Spleen (tissue), 11 donors: ENCODE measurements around the gene PCSK9. TPM values are rescaled to one million over a fixed set of nuclear protein-coding genes. Genes with fewer than 3 reads are reported as not detected.

Experiments used
- DNase-seq: peaks from one replicate; pipeline ENCODE4 v3.0.0-alpha.2; 2020
- H3K27ac ChIP-seq, 8 donors: fragments of 200-600 bp; sonication (generic) in 7 of 8; 1 replicate in 4 of 8; 2 replicates in 4 of 8; pipeline versions ENCODE4 v1.5.0 to v1.8.0; 2016 to 2021; ENCODE audit warnings: inconsistent platforms in 4 of 8, mild to moderate bottlenecking in 4 of 8, moderate library complexity in 1 of 8
- H3K27me3 ChIP-seq, 7 donors: fragments of 200-600 bp; sonication (generic) in 6 of 7; replicated peaks in 1 of 7; 1 replicate in 4 of 7; 2 replicates in 3 of 7; pipeline versions ENCODE4 v1.5.0 to v1.8.0; 2016 to 2021; ENCODE audit warnings: inconsistent platforms in 3 of 7, mild to moderate bottlenecking in 1 of 7
- H3K36me3 ChIP-seq, 6 donors: fragments of 200-600 bp; sonication (generic) in 5 of 6; 1 replicate in 4 of 6; 2 replicates in 2 of 6; pipeline versions ENCODE4 v1.5.0 to v1.8.0; 2016 to 2021; ENCODE audit warnings: inconsistent platforms in 2 of 6
- H3K4me1 ChIP-seq, 6 donors: fragments of 200-600 bp; sonication (generic) in 5 of 6; 1 replicate in 3 of 6; 2 replicates in 3 of 6; pipeline versions ENCODE4 v1.5.0 to v1.8.0; 2016 to 2021; ENCODE audit warnings: inconsistent platforms in 3 of 6
- H3K4me3 ChIP-seq, 8 donors: fragments of 200-600 bp; sonication (generic) in 7 of 8; 1 replicate in 4 of 8; 2 replicates in 4 of 8; pipeline versions ENCODE4 v1.5.0 to v1.8.0; 2016 to 2021; ENCODE audit warnings: inconsistent platforms in 4 of 8, mild to moderate bottlenecking in 4 of 8, moderate library complexity in 2 of 8
- H3K9me3 ChIP-seq, 8 donors: fragments of 200-600 bp; sonication (generic) in 7 of 8; 1 replicate in 4 of 8; 2 replicates in 4 of 8; pipeline versions ENCODE4 v1.5.0 to v1.8.0; 2016 to 2021; ENCODE audit warnings: inconsistent platforms in 4 of 8
- POLR2A ChIP-seq, 3 donors: fragments of 450-650 bp; IDR thresholded peaks; one replicate each; pipeline ENCODE4 v1.5.1; 2017; ENCODE audit warnings: antibody characterized with exemption in 3 of 3, mild to moderate bottlenecking in 1 of 3
- POLR2AphosphoS5 ChIP-seq, 3 donors: sonication (generic); formaldehyde crosslinking; IDR thresholded peaks; one replicate each; pipeline ENCODE4 v1.5.1; 2017; ENCODE audit warnings: antibody characterized with exemption in 3 of 3
- WGBS, 5 donors: extraction: QIAGEN DNeasy Blood & Tissue Kit in 3 of 5; methylation state at CpG; one replicate each; pipeline versions ENCODE4 v1.1.5 to v1.1.7; 2013 to 2018; 5-methylcytosine and 5-hydroxymethylcytosine counted together
- intact Hi-C: fragments of 100-400 bp; cut with DNase I; formaldehyde crosslinking; loops from one replicate; pipeline ENCODE4 v1.15.0; 2023; ENCODE audit warnings: low total_unique reads
- polyA plus RNA-seq, 3 donors: library from polyadenylated mRNA; stranded (reverse); fragments of 200-250 nt; gene quantifications; one replicate each; pipeline ENCODE4 v1.2.1, GENCODE V29; 2013
- total RNA-seq, 7 donors: library from RNA; depleted of rRNA in 3 of 7; stranded (reverse); fragments of >200 nt in 3 of 7; fragmentation: NEBNext Ultra II Directional in 4 of 7; extraction: Animal tissue kit (Norgen Biotek cat#: 25700) in 4 of 7; gene quantifications; one replicate each; pipeline versions ENCODE4 v1.1.0 to v1.2.1, GENCODE V29; 2016 to 2021
- TF ChIP-seq, protein P1 (sequence below), 11 experiments: fragments of 200-600 bp in 7 of 11; fragments of 450-650 bp in 4 of 11; sonication (generic) in 4 of 11; IDR thresholded peaks in 8 of 11; conservative IDR thresholded peaks in 3 of 11; 1 replicate in 7 of 11; 2 replicates in 4 of 11; pipeline versions ENCODE4 v1.4.0 to v1.8.0; 2016 to 2021; ENCODE audit warnings: antibody characterized with exemption in 11 of 11, inconsistent platforms in 4 of 11, mild to moderate bottlenecking in 1 of 11
- donor health status: healthy with polysubstance abuse.
- donor health status: DM: no; HTN: no; CAD: no; lungs with moderate emphysema.
- donor health status: DM: no; HTN: no; CAD: no.
- donor health status: Bipolar disorder and iron deficiency.
- donor health status: healthy.
- donor health status: DM: no; HTN: no; CAD: no.
- donor health status: DM: yes; HTN: yes; CAD: no.

The PCSK9 gene
- total and polyA plus RNA-seq, 10 donors = 0.03 to 0.85 (median 0.18) TPM; not detected in 3

DNA sequence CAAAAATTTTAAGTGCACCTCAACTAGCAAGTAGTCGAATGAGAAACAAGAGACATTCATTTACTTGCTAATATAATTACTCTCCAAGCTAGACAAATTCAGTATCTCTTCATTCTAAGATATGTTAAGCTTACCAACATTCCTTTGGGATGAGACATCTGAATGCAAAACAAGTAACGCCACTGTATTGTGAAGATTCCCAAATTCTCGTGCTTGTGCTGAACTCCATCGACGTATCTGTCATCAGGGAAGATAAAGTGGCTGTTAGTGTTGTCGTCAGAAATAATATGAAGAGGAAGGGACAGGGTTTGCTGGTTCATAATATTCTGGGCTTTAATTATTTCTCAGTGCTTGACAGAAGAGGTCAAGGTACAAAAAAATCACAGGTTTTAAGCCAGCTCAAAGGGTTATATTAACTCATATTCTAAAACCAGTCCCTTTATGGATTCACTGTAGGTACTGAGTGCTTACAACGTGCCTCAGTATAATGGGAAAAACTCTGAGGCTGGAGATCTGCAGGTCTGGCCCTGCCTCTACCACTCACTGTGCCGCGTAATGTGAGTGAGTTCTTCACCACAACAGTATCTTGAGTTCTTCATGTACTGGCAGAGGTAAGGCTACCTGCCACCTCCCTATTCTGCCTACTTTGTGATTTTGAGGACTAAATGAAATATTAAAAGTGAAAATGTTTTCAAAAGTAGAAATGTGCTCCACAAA is 42.0 kb downstream of the PCSK9 start:
- 94 to 97% (median 95%) methylated on average over 9 of the region's 9 CpGs for WGBS, 5 donors

DNA sequence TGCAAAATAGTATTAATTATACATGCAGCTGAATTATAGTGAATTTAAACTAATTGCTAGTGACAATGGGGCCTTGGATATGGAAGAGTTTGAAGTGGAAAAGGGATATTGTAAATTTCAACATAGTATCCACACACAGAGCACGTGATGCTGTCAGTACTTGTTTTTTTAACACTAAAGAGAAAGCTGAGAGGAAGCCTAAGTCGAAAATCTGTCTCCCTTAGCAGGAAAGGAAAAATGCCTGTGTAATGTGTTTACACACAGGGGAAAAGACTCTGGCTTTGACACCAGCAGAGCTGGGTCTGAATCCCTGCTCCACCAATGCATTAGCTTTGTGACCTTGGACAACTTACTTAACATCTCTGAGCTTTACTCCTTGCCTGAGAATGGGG is 42.6 kb downstream of the PCSK9 start:
- WGBS, 5 donors = 72 to 93% (median 83%) methylated on average over 2 of the region's 2 CpGs
- Histone ChIP-seq H3K36me3 (peaks cover 7 to 100% (median 96%) of the 10 kb centered on the region in 6 donors), H3K4me3 (no peak overlapping the region), H3K9me3 (no peaks in the 10 kb centered on the region), H3K27me3 (no peaks in the 10 kb centered on the region), H3K27ac (no peak overlapping the region), H3K4me1 (no peaks in the 10 kb centered on the region)
- DNase-seq = no peak
- TF ChIP-seq POLR2A (IDR thresholded peaks at IDR 0.05) (no peak), POLR2AphosphoS5 (IDR thresholded peaks at IDR 0.05) (no peak)
- TF ChIP-seq, protein P1, sequence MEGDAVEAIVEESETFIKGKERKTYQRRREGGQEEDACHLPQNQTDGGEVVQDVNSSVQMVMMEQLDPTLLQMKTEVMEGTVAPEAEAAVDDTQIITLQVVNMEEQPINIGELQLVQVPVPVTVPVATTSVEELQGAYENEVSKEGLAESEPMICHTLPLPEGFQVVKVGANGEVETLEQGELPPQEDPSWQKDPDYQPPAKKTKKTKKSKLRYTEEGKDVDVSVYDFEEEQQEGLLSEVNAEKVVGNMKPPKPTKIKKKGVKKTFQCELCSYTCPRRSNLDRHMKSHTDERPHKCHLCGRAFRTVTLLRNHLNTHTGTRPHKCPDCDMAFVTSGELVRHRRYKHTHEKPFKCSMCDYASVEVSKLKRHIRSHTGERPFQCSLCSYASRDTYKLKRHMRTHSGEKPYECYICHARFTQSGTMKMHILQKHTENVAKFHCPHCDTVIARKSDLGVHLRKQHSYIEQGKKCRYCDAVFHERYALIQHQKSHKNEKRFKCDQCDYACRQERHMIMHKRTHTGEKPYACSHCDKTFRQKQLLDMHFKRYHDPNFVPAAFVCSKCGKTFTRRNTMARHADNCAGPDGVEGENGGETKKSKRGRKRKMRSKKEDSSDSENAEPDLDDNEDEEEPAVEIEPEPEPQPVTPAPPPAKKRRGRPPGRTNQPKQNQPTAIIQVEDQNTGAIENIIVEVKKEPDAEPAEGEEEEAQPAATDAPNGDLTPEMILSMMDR (IDR thresholded peaks at IDR 0.05 in 8 of 11, conservative IDR thresholded peaks at IDR 0.05 in 3 of 11) = no peak
- intact Hi-C loops = no loop called here

More for the DNA sequence above, 42.0 kb downstream of the PCSK9 start:
- H3K4me1 ChIP-seq = no peaks in the 10 kb centered on the region
- no peak for TF ChIP-seq POLR2AphosphoS5 (IDR thresholded peaks at IDR 0.05)
- no peak for TF ChIP-seq POLR2A (IDR thresholded peaks at IDR 0.05)
- TF ChIP-seq, protein P1 (IDR thresholded peaks at IDR 0.05 in 8 of 11, conservative IDR thresholded peaks at IDR 0.05 in 3 of 11) = no peak
- no peak overlapping the region for H3K4me3 ChIP-seq
- intact Hi-C loops = no loop called here
- no peaks in the 10 kb centered on the region for H3K27me3 ChIP-seq
- DNase-seq = no peak
- no peaks in the 10 kb centered on the region for H3K9me3 ChIP-seq
- H3K36me3 ChIP-seq = peaks cover 7 to 100% (median 99%) of the 10 kb centered on the region in 6 donors
- no peak overlapping the region for H3K27ac ChIP-seq

DNA sequence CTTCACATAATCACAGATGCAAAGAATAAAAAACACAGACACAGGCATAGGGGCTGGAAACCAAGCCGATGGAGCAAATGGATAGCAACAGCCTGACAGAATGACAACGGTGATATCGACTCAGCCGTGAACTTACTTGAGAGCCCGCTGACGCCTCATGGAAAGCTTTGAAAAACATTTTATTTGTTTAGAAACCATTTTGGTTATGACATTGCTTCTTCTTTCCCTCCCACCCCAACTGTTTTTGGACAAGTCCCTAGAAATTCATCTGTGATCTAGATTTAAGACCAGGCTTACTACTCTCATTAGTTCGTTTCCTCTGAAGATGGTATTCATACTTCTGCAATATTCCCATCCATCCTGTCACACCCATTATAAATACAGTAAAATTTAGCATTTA is 44.9 kb downstream of the PCSK9 start:
- intact Hi-C loops = no loop called here
- no peak for TF ChIP-seq POLR2A (IDR thresholded peaks at IDR 0.05)
- TF ChIP-seq, protein P1 (IDR thresholded peaks at IDR 0.05 in 8 of 11, conservative IDR thresholded peaks at IDR 0.05 in 3 of 11) = no peak
- TF ChIP-seq POLR2AphosphoS5 (IDR thresholded peaks at IDR 0.05) = no peak
- H3K4me3 ChIP-seq = no peak overlapping the region
- no peak overlapping the region for H3K27ac ChIP-seq
- no peaks in the 10 kb centered on the region for H3K9me3 ChIP-seq
- WGBS, 5 donors = 93 to 97% (median 95%) methylated on average over 7 of the region's 7 CpGs
- H3K36me3 ChIP-seq = peaks cover 3 to 100% (median 96%) of the 10 kb centered on the region in 6 donors
- DNase-seq = no peak
- H3K4me1 ChIP-seq = peaks cover 0 to 8% (median 0%) of the 10 kb centered on the region in 6 donors
- no peaks in the 10 kb centered on the region for H3K27me3 ChIP-seq

DNA sequence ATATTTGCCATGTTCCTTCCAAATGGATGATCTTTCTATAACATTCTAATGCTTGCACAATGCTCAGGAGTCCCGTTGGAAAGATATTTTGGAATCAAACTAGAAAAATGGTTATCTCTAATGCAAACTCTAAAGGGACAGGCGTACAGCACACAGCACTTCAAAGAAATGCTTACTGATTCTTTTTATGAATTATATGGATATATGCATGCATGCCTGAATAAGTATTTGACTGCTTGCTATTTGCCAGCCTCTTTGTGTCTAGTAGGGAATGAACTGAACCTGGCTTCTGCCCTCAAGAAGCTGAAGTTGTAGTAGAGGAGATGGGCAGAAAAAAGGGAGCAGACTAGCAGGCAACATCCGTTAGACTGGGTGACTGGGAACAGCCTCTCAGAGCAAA is 48.1 kb downstream of the PCSK9 start:
- no peaks in the 10 kb centered on the region for H3K27me3 ChIP-seq
- TF ChIP-seq POLR2A (IDR thresholded peaks at IDR 0.05) (no peak), POLR2AphosphoS5 (IDR thresholded peaks at IDR 0.05) (no peak)
- TF ChIP-seq, protein P1 (IDR thresholded peaks at IDR 0.05 in 8 of 11, conservative IDR thresholded peaks at IDR 0.05 in 3 of 11) = no peak
- peaks cover 6 to 100% (median 95%) of the 10 kb centered on the region in 6 donors for H3K36me3 ChIP-seq
- peaks cover 0 to 8% (median 0%) of the 10 kb centered on the region in 6 donors for H3K4me1 ChIP-seq
- intact Hi-C loops = no loop called here
- no peak for DNase-seq
- H3K9me3 ChIP-seq = no peaks in the 10 kb centered on the region
- no peak overlapping the region for H3K4me3 ChIP-seq
- no peak overlapping the region for H3K27ac ChIP-seq
- WGBS, 5 donors = 88 to 93% (median 90%) methylated on average over 3 of the region's 3 CpGs
